ENCODE measurements around the gene TOP3B. TPM values are rescaled to one million over a fixed set of nuclear protein-coding genes. Genes with fewer than 3 reads are reported as not detected.
"Not testable (repeated sequence)": the region's sequence is repeated elsewhere in the genome, so short reads cannot be mapped to it uniquely, and the experiment has no call there.

TOP3B gene
- total RNA-seq, 1 experiment from 2014 or later: 29.1 TPM

- intact Hi-C loops (cut with micrococcal nuclease; ENCODE audit: unreplicated experiment): no loop called here
- TF ChIP-seq, protein P1, sequence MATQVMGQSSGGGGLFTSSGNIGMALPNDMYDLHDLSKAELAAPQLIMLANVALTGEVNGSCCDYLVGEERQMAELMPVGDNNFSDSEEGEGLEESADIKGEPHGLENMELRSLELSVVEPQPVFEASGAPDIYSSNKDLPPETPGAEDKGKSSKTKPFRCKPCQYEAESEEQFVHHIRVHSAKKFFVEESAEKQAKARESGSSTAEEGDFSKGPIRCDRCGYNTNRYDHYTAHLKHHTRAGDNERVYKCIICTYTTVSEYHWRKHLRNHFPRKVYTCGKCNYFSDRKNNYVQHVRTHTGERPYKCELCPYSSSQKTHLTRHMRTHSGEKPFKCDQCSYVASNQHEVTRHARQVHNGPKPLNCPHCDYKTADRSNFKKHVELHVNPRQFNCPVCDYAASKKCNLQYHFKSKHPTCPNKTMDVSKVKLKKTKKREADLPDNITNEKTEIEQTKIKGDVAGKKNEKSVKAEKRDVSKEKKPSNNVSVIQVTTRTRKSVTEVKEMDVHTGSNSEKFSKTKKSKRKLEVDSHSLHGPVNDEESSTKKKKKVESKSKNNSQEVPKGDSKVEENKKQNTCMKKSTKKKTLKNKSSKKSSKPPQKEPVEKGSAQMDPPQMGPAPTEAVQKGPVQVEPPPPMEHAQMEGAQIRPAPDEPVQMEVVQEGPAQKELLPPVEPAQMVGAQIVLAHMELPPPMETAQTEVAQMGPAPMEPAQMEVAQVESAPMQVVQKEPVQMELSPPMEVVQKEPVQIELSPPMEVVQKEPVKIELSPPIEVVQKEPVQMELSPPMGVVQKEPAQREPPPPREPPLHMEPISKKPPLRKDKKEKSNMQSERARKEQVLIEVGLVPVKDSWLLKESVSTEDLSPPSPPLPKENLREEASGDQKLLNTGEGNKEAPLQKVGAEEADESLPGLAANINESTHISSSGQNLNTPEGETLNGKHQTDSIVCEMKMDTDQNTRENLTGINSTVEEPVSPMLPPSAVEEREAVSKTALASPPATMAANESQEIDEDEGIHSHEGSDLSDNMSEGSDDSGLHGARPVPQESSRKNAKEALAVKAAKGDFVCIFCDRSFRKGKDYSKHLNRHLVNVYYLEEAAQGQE (IDR thresholded peaks at IDR 0.05; ENCODE audit: insufficient read depth in 1 of 2, low read depth in 2 of 2, low read length in 1 of 2): no peak
- TF ChIP-seq POLR2AphosphoS5 (IDR thresholded peaks at IDR 0.05; ENCODE audit: low read depth, low read length) (no peak), CTCF (IDR thresholded peaks at IDR 0.05) (no peak), SIN3A (IDR thresholded peaks at IDR 0.05; ENCODE audit: borderline replicate concordance, insufficient read depth, low read depth, low read length) (no peak), TCF7L2 (IDR thresholded peaks at IDR 0.05; ENCODE audit: low read depth, low read length) (no peak)
- no peaks in the 10 kb centered on the region for H3K27me3 ChIP-seq (ENCODE audit: control insufficient read depth, insufficient read depth, low read length)
- H3K9me3 ChIP-seq (ENCODE audit: control insufficient read depth, insufficient read depth, low read depth, low read length): no peaks in the 10 kb centered on the region
- H3K4me3 ChIP-seq (ENCODE audit: low read depth in 2 of 2, low read length in 2 of 2): no peak overlapping the region
- H3K4me1 ChIP-seq (ENCODE audit: control insufficient read depth, insufficient read depth, low read length): no peaks in the 10 kb centered on the region; the same call in 1 of the 2 replicates
- ChIA-PET CTCF (interaction anchor here (0.9 kb wide), 1 partner anchor 22 kb away, joined by 4 read pairs; no protein-coding TSS in a partner anchor), POLR2A (no interaction called here)
- no peak for DNase-seq (ENCODE audit: low read depth, low spot score)
- BruUV-seq (replicated peaks): no TSS peak
- ATAC-seq: no peak
- in situ Hi-C loops (cut with HindIII; ENCODE audit: low pct_unique_long_range_greater_than_20kb, low sequenced_read_pairs): no loop called here
- H3K27ac ChIP-seq (ENCODE audit: low read length): no peak overlapping the region
- H3K36me3 ChIP-seq (ENCODE audit: control insufficient read depth, insufficient read depth, low read length): no peaks in the 10 kb centered on the region
Measured at GRCh38 chr22:21916309-21916918, 66.2 kb downstream of the TOP3B start.

DNA sequence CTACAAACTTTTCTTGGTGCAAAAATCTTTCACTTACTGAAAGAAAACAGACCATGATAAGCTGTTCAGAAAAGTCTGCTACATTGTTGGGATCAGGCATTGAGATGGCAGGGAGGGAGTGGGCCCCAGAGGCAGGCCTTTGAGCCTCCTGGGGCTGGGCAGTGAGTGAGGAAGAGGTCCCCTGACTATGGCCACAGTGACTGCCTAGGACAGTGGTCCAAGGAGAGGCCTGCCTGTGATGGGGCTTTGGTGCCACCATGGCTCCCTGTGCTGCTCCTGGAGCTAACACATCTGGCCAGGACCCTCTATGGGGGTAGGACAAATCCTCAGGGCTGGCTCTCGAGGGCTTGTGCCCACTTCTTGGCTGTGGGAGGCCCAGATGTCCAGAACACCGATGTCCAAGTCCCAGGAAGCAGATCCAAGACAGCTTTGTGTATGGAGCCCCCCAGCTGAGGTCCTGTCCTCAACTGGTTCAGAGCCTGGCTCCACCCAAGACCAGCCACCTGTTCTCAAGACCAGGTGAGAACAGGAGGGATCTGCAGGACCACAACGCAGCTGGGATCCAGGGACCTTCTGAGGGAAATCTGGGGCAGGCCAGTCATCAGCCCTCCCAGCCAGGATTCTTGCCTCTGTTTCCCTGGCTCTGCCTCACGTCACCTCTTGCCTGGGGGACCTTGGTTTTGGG is 66.8 kb downstream of the TOP3B start:
- no peaks in the 10 kb centered on the region for H3K9me3 ChIP-seq (ENCODE audit: control insufficient read depth, insufficient read depth, low read depth, low read length)
- no peaks in the 10 kb centered on the region for H3K27me3 ChIP-seq (ENCODE audit: control insufficient read depth, insufficient read depth, low read length)
- ChIA-PET POLR2A (no interaction called here), CTCF (no interaction called here)
- H3K36me3 ChIP-seq (ENCODE audit: control insufficient read depth, insufficient read depth, low read length): no peaks in the 10 kb centered on the region
- no peaks in the 10 kb centered on the region; the same call in 1 of the 2 replicates for H3K4me1 ChIP-seq (ENCODE audit: control insufficient read depth, insufficient read depth, low read length)
- DNase-seq (ENCODE audit: low read depth, low spot score) (no peak), ATAC-seq (no peak)
- in situ Hi-C loops (cut with HindIII; ENCODE audit: low pct_unique_long_range_greater_than_20kb, low sequenced_read_pairs) (no loop called here), intact Hi-C loops (cut with micrococcal nuclease; ENCODE audit: unreplicated experiment) (no loop called here)
- no TSS peak for BruUV-seq (replicated peaks)
- TF ChIP-seq, protein P1 (IDR thresholded peaks at IDR 0.05; ENCODE audit: insufficient read depth in 1 of 2, low read depth in 2 of 2, low read length in 1 of 2): no peak
- TF ChIP-seq TCF7L2 (IDR thresholded peaks at IDR 0.05; ENCODE audit: low read depth, low read length) (no peak), POLR2AphosphoS5 (IDR thresholded peaks at IDR 0.05; ENCODE audit: low read depth, low read length) (no peak), CTCF (IDR thresholded peaks at IDR 0.05) (no peak), SIN3A (IDR thresholded peaks at IDR 0.05; ENCODE audit: borderline replicate concordance, insufficient read depth, low read depth, low read length) (no peak)
- no peak overlapping the region for H3K4me3 ChIP-seq (ENCODE audit: low read depth in 2 of 2, low read length in 2 of 2)
- H3K27ac ChIP-seq (ENCODE audit: low read length): no peak overlapping the region

DNA sequence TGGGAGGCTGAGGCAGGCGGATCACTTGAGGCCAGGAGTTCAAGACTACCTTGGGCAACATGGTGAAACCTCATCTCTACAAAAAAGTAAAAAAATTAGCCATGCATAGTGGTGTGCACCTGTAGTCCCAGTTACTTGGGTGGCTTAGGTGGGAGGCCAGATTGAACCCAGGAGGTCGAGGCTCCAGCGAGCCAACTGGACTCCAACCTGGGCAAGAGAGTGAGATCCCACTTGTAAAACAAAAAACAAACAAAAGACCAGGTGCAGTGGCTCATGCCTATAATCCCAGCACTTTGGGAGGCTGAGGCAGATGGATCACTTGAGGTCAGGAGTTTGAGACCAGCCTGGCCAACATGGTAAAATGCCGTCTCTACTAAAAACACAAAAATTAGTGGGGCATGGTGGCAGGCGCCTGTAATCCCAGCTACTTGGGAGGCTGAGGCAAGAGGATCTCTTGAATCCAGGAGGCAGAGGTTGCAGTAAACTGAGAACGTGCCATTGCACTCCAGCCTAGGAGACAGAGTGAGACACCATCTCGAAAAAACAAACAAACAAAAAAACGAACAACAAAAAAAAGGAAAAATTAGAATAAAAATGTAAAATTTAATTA is 68.4 kb downstream of the TOP3B start:
- H3K27ac ChIP-seq (ENCODE audit: low read length); BruUV-seq (replicated peaks); DNase-seq (ENCODE audit: low read depth, low spot score); H3K4me3 ChIP-seq (ENCODE audit: low read depth in 2 of 2, low read length in 2 of 2); ATAC-seq; intact Hi-C loops (cut with micrococcal nuclease; ENCODE audit: unreplicated experiment); H3K36me3 ChIP-seq (ENCODE audit: control insufficient read depth, insufficient read depth, low read length); H3K4me1 ChIP-seq (ENCODE audit: control insufficient read depth, insufficient read depth, low read length); in situ Hi-C loops (cut with HindIII; ENCODE audit: low pct_unique_long_range_greater_than_20kb, low sequenced_read_pairs); H3K27me3 ChIP-seq (ENCODE audit: control insufficient read depth, insufficient read depth, low read length); POLR2A ChIA-PET; CTCF ChIA-PET; H3K9me3 ChIP-seq (ENCODE audit: control insufficient read depth, insufficient read depth, low read depth, low read length): not testable (repeated sequence)
